NCI-H187 treated with DMSO at 0.1 percent for 48 hours (cell line): ENCODE results near the gene CSAD.
"Not testable (repeated sequence)": the region's sequence is repeated elsewhere in the genome, so short reads cannot be mapped to it uniquely, and the experiment has no call there.

Experiments used
- DNase-seq: peaks from one replicate; lab custom pipeline; 2025; lab: John Stamatoyannopoulos, UW

Gene CSAD

GRCh38 chr12:53217931-53218307 is 37.2 kb upstream of the CSAD start:
- DNase-seq = no peak

GRCh38 chr12:53217051-53217930 is 36.6 kb upstream of the CSAD start:
- no peak for DNase-seq

GRCh38 chr12:53215497-53215896 is 34.8 kb upstream of the CSAD start:
- DNase-seq = no peak

GRCh38 chr12:53214687-53215455 is 34.1 kb upstream of the CSAD start:
- DNase-seq = no peak

GRCh38 chr12:53214221-53214620 is 33.5 kb upstream of the CSAD start:
- DNase-seq = no peak

- DNase-seq = no peak
Measured at GRCh38 chr12:53213348-53213747, 32.6 kb upstream of the CSAD start.

GRCh38 chr12:53212931-53213330 is 32.2 kb upstream of the CSAD start:
- DNase-seq = no peak

GRCh38 chr12:53211476-53212381 is 31.0 kb upstream of the CSAD start:
- no peak for DNase-seq

GRCh38 chr12:53210843-53211242 is 30.1 kb upstream of the CSAD start:
- DNase-seq = no peak

GRCh38 chr12:53208877-53209463 is 28.2 kb upstream of the CSAD start:
- no peak for DNase-seq

GRCh38 chr12:53208435-53208834 is 27.7 kb upstream of the CSAD start:
- DNase-seq = no peak

- DNase-seq = no peak
Measured at GRCh38 chr12:53207042-53207441, 26.3 kb upstream of the CSAD start, which contains the start of gene ITGB7. Gene ITGB7 (minus strand): TSS chr12:53207251. CDS start chr12:53200443, 6,808 bp downstream.

GRCh38 chr12:53205747-53206419 is 25.2 kb upstream of the CSAD start:
- DNase-seq = no peak

- DNase-seq = no peak
Measured at GRCh38 chr12:53204351-53204750, 23.6 kb upstream of the CSAD start.

GRCh38 chr12:53202316-53202715 is 21.6 kb upstream of the CSAD start:
- DNase-seq = not testable (repeated sequence)

- no peak for DNase-seq
Measured at GRCh38 chr12:53201639-53202038, 20.9 kb upstream of the CSAD start.

- DNase-seq = no peak
Measured at GRCh38 chr12:53201177-53201541, 20.4 kb upstream of the CSAD start.

GRCh38 chr12:53200458-53201176 is 19.9 kb upstream of the CSAD start:
- DNase-seq = no peak

- no peak for DNase-seq
Measured at GRCh38 chr12:53200107-53200457, 19.4 kb upstream of the CSAD start.

GRCh38 chr12:53199700-53200099 is 19.0 kb upstream of the CSAD start:
- no peak for DNase-seq
